Measurements from ENCODE around the gene KIDINS220.

The KIDINS220 gene

DNA sequence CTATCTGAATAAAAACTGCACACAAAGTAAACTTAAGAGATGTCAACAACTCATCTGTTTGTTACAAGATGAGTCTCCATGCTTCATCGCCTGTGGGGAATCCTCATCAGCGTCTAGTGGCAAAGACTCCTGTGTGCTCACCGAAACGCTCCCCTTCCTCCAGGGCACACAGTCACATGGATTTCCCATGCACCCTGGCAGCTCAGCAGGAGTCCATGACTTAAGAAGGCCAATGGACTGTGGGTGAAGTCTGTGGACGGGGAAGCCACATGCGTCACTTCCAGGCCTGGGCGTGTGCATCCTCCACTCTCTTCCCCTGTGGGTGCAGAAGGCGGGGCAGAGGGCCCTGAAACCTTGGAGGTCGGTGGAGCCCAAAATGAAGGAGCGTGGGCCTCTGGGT, 114.4 kb downstream of the KIDINS220 start:
- Histone ChIP-seq H3K9me3 (ENCODE audit: control insufficient read depth in 2 of 2, low read length in 2 of 2) (no peaks in the 10 kb centered on the region), H3K9ac (ENCODE audit: low read length in 2 of 2) (no peak overlapping the region), H3K36me3 (ENCODE audit: control insufficient read depth in 2 of 2, insufficient read depth in 2 of 2, low read length in 2 of 2) (peaks cover 6 to 7% of the 10 kb centered on the region in 2 donors), H3K27ac (ENCODE audit: low read length) (no peak overlapping the region), H3K27me3 (ENCODE audit: control insufficient read depth in 1 of 2, insufficient read depth in 2 of 2, low read length in 2 of 2) (no peaks in the 10 kb centered on the region), H3K4me3 (ENCODE audit: low read length in 2 of 2) (no peak overlapping the region), H3K4me1 (ENCODE audit: control insufficient read depth, insufficient read depth, low read length) (no peaks in the 10 kb centered on the region)

GRCh38 chr2:8721410-8721809, 116.0 kb downstream of the KIDINS220 start:
- Histone ChIP-seq H3K27ac (ENCODE audit: low read length) (no peak overlapping the region), H3K4me1 (ENCODE audit: control insufficient read depth, insufficient read depth, low read length) (no peaks in the 10 kb centered on the region), H3K9me3 (ENCODE audit: control insufficient read depth in 2 of 2, low read length in 2 of 2) (no peaks in the 10 kb centered on the region), H3K36me3 (ENCODE audit: control insufficient read depth in 2 of 2, insufficient read depth in 2 of 2, low read length in 2 of 2) (peaks cover 0 to 1% of the 10 kb centered on the region in 2 donors), H3K4me3 (ENCODE audit: low read length in 2 of 2) (no peak overlapping the region), H3K9ac (ENCODE audit: low read length in 2 of 2) (no peak overlapping the region), H3K27me3 (ENCODE audit: control insufficient read depth in 1 of 2, insufficient read depth in 2 of 2, low read length in 2 of 2) (no peaks in the 10 kb centered on the region)

DNA sequence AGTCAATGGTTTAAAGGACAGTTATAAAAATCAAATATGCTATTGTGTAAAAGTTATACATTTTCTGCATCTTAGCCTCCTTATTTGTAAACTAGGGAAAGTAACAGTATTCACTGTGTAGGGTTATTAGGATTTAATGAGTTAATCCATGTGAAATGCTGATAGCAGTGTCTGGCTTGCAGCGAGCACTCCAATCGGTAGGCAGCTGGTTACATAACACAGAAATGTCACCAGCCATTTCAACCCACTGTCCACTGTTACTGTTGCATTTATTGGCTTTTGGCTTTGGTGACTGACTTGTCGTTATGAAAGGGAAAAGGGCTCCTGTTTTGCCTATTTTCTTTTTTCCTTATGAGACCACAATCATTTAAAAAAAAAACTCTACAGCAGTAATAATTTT, 116.7 kb downstream of the KIDINS220 start:
- H3K9me3 ChIP-seq (ENCODE audit: control insufficient read depth in 2 of 2, low read length in 2 of 2): no peaks in the 10 kb centered on the region
- no peaks in the 10 kb centered on the region for H3K27me3 ChIP-seq (ENCODE audit: control insufficient read depth in 1 of 2, insufficient read depth in 2 of 2, low read length in 2 of 2)
- no peaks in the 10 kb centered on the region for H3K36me3 ChIP-seq (ENCODE audit: control insufficient read depth in 2 of 2, insufficient read depth in 2 of 2, low read length in 2 of 2)
- H3K4me3 ChIP-seq (ENCODE audit: low read length in 2 of 2): no peak overlapping the region
- H3K9ac ChIP-seq (ENCODE audit: low read length in 2 of 2): no peak overlapping the region
- H3K27ac ChIP-seq (ENCODE audit: low read length): no peak overlapping the region
- H3K4me1 ChIP-seq (ENCODE audit: control insufficient read depth, insufficient read depth, low read length): no peaks in the 10 kb centered on the region

DNA sequence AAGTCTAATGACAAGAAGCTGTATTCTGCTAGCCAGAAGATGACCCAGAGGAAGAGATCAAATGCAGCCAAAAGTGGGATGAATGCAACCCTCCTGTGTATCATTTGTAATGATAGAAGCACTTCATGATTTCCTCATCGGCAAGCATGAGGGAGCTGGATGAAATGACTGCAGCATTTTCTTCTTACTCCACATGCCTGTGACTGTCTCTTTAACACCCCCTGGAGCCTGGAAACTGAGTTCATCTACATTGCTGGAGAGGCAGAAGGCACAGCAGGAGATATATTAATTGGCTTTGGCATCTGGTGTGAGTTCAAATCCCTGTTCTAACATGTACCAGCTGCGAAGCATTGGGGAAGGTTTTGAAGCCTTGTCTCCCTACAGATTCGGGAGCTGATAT, 117.9 kb downstream of the KIDINS220 start:
- H3K27ac ChIP-seq (ENCODE audit: low read length): no peak overlapping the region
- no peaks in the 10 kb centered on the region for H3K9me3 ChIP-seq (ENCODE audit: control insufficient read depth in 2 of 2, low read length in 2 of 2)
- no peak overlapping the region for H3K9ac ChIP-seq (ENCODE audit: low read length in 2 of 2)
- H3K36me3 ChIP-seq (ENCODE audit: control insufficient read depth in 2 of 2, insufficient read depth in 2 of 2, low read length in 2 of 2): no peaks in the 10 kb centered on the region
- no peaks in the 10 kb centered on the region for H3K27me3 ChIP-seq (ENCODE audit: control insufficient read depth in 1 of 2, insufficient read depth in 2 of 2, low read length in 2 of 2)
- H3K4me3 ChIP-seq (ENCODE audit: low read length in 2 of 2): no peak overlapping the region
- H3K4me1 ChIP-seq (ENCODE audit: control insufficient read depth, insufficient read depth, low read length): no peaks in the 10 kb centered on the region

DNA sequence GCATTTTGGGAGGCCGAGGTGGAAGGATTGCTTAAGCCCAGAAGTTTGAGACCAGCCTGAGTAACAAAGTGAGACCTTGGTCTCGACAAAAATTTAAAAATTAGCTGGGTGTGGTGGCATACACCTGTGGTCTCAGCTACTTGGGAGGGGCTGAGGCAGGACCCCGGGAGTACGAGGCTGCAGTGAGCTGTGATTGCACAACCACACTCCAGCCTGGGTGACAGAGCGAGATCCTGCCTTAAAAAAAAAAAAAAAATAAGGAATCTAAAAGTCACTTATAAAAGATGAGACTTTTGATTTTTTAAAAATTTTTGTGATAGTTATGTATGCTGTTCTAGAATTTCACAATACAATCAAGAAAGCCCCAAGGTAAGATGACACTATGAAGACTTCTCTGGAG, 122.4 kb downstream of the KIDINS220 start:
- Histone ChIP-seq H3K4me3 (ENCODE audit: low read length in 2 of 2) (no peak overlapping the region), H3K9me3 (ENCODE audit: control insufficient read depth in 2 of 2, low read length in 2 of 2) (no peaks in the 10 kb centered on the region), H3K27ac (ENCODE audit: low read length) (no peak overlapping the region), H3K27me3 (ENCODE audit: control insufficient read depth in 1 of 2, insufficient read depth in 2 of 2, low read length in 2 of 2) (no peaks in the 10 kb centered on the region), H3K36me3 (ENCODE audit: control insufficient read depth in 2 of 2, insufficient read depth in 2 of 2, low read length in 2 of 2) (no peaks in the 10 kb centered on the region), H3K4me1 (ENCODE audit: control insufficient read depth, insufficient read depth, low read length) (no peaks in the 10 kb centered on the region), H3K9ac (ENCODE audit: low read length in 2 of 2) (no peak overlapping the region)

DNA sequence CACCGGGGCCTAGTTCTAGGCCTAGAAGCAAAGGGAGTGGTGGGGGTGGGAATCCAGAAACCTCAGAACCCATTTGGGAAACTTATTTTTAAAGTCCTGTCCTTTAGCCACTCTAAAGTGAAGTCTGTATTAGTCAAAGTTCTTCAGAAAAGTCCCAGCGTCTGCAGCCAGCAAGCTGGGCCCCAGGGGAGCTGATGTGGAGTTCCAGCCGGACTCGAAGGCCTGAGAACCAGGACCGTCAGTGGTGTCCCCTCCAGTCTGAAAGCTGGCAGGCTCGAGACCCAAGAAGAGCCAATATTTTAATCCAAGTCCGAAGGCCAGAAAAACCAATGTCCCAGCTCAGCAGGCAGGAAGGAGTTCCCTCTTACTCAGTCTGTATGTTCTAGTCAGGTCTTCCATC, 123.1 kb downstream of the KIDINS220 start:
- Histone ChIP-seq H3K27ac (ENCODE audit: low read length) (no peak overlapping the region), H3K27me3 (ENCODE audit: control insufficient read depth in 1 of 2, insufficient read depth in 2 of 2, low read length in 2 of 2) (peaks cover 0 to 5% of the 10 kb centered on the region in 2 donors), H3K4me1 (ENCODE audit: control insufficient read depth, insufficient read depth, low read length) (no peaks in the 10 kb centered on the region), H3K36me3 (ENCODE audit: control insufficient read depth in 2 of 2, insufficient read depth in 2 of 2, low read length in 2 of 2) (no peaks in the 10 kb centered on the region), H3K9me3 (ENCODE audit: control insufficient read depth in 2 of 2, low read length in 2 of 2) (no peaks in the 10 kb centered on the region), H3K4me3 (ENCODE audit: low read length in 2 of 2) (no peak overlapping the region), H3K9ac (ENCODE audit: low read length in 2 of 2) (no peak overlapping the region)

DNA sequence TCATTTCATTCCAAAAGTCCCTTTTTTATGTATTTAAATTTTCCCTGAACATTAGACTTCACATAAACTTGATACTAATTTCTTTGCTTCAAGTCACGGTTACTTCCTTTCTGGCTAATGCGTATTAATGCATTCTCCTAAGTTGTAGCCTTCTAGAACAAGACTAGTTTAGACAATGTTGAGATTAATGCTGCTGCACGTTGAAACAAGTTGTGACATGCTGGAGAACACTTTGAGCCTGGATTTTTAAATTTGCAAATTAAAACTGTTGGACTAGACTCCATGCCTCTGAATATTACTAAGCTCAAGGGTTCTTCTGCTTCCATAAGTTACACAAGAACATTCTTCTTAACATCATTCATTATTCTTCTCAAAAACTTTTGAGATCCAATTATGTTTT, 126.5 kb downstream of the KIDINS220 start:
- no peak overlapping the region for H3K9ac ChIP-seq (ENCODE audit: low read length in 2 of 2)
- no peak overlapping the region for H3K27ac ChIP-seq (ENCODE audit: low read length)
- no peak overlapping the region for H3K4me3 ChIP-seq (ENCODE audit: low read length in 2 of 2)
- H3K4me1 ChIP-seq (ENCODE audit: control insufficient read depth, insufficient read depth, low read length): no peaks in the 10 kb centered on the region
- H3K27me3 ChIP-seq (ENCODE audit: control insufficient read depth in 1 of 2, insufficient read depth in 2 of 2, low read length in 2 of 2): peaks cover 0 to 5% of the 10 kb centered on the region in 2 donors
- H3K9me3 ChIP-seq (ENCODE audit: control insufficient read depth in 2 of 2, low read length in 2 of 2): no peaks in the 10 kb centered on the region
- H3K36me3 ChIP-seq (ENCODE audit: control insufficient read depth in 2 of 2, insufficient read depth in 2 of 2, low read length in 2 of 2): no peaks in the 10 kb centered on the region

DNA sequence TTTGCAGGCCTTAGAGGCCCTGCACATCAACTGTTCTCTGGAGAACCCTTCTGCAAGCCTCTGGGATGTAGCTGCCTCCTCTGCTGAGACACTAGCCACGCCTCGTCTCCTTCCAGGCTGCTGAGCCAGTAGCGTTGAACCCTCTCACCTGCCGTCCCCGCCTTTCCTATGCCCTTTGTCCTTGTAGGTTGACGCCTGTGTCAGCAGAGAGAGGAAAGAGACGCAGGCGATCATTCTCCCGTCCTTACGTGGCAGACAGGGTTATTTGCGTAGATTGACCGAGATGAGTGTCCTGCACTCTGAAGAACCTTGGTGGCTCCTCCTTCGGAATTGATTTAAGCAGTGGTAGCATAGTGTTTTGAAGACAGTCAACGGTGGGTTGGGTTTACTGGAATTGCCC, 127.8 kb downstream of the KIDINS220 start:
- H3K4me1 ChIP-seq (ENCODE audit: control insufficient read depth, insufficient read depth, low read length): no peaks in the 10 kb centered on the region
- no peak overlapping the region for H3K27ac ChIP-seq (ENCODE audit: low read length)
- H3K36me3 ChIP-seq (ENCODE audit: control insufficient read depth in 2 of 2, insufficient read depth in 2 of 2, low read length in 2 of 2): no peaks in the 10 kb centered on the region
- no peak overlapping the region for H3K4me3 ChIP-seq (ENCODE audit: low read length in 2 of 2)
- no peak overlapping the region for H3K9ac ChIP-seq (ENCODE audit: low read length in 2 of 2)
- peaks cover 0 to 5% of the 10 kb centered on the region in 2 donors for H3K27me3 ChIP-seq (ENCODE audit: control insufficient read depth in 1 of 2, insufficient read depth in 2 of 2, low read length in 2 of 2)
- H3K9me3 ChIP-seq (ENCODE audit: control insufficient read depth in 2 of 2, low read length in 2 of 2): no peaks in the 10 kb centered on the region

DNA sequence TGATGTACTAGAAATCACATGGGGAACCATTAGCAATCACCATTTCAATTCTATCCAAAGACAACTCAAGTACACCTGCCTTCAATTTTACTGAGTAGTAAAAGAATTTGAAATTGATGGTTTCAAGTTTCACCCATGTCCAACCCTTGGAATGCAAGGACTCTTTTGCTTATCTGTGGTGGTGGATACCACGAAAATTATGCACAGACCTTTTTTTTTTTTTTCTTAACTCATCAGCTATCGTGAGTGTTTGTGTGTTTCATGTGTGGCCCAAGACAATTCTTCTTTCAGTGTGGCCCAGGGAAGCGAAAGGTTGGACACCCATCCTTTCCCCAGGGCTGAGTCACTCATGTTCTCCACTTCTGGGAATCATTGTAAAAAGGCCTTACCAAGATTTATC, 132.5 kb downstream of the KIDINS220 start:
- Histone ChIP-seq H3K4me1 (ENCODE audit: control insufficient read depth, insufficient read depth, low read length) (no peaks in the 10 kb centered on the region), H3K4me3 (ENCODE audit: low read length in 2 of 2) (no peak overlapping the region)

GRCh38 chr2:8701681-8702379, 135.6 kb downstream of the KIDINS220 start:
- no peaks in the 10 kb centered on the region for H3K27me3 ChIP-seq (ENCODE audit: control insufficient read depth in 1 of 2, insufficient read depth in 2 of 2, low read length in 2 of 2)
- no peak overlapping the region for H3K9ac ChIP-seq (ENCODE audit: low read length in 2 of 2)
- H3K27ac ChIP-seq (ENCODE audit: low read length): no peak overlapping the region
- H3K4me1 ChIP-seq (ENCODE audit: control insufficient read depth, insufficient read depth, low read length): no peaks in the 10 kb centered on the region
- no peaks in the 10 kb centered on the region for H3K36me3 ChIP-seq (ENCODE audit: control insufficient read depth in 2 of 2, insufficient read depth in 2 of 2, low read length in 2 of 2)
- H3K4me3 ChIP-seq (ENCODE audit: low read length in 2 of 2): no peak overlapping the region
- H3K9me3 ChIP-seq (ENCODE audit: control insufficient read depth in 2 of 2, low read length in 2 of 2): peaks cover 0 to 5% of the 10 kb centered on the region in 2 donors

More for the DNA sequence above, 132.5 kb downstream of the KIDINS220 start:
- H3K27ac ChIP-seq (ENCODE audit: low read length): no peak overlapping the region
- H3K27me3 ChIP-seq (ENCODE audit: control insufficient read depth in 1 of 2, insufficient read depth in 2 of 2, low read length in 2 of 2): peaks cover 0 to 5% of the 10 kb centered on the region in 2 donors
- H3K36me3 ChIP-seq (ENCODE audit: control insufficient read depth in 2 of 2, insufficient read depth in 2 of 2, low read length in 2 of 2): no peaks in the 10 kb centered on the region
- no peak overlapping the region for H3K9ac ChIP-seq (ENCODE audit: low read length in 2 of 2)
- no peaks in the 10 kb centered on the region for H3K9me3 ChIP-seq (ENCODE audit: control insufficient read depth in 2 of 2, low read length in 2 of 2)

DNA sequence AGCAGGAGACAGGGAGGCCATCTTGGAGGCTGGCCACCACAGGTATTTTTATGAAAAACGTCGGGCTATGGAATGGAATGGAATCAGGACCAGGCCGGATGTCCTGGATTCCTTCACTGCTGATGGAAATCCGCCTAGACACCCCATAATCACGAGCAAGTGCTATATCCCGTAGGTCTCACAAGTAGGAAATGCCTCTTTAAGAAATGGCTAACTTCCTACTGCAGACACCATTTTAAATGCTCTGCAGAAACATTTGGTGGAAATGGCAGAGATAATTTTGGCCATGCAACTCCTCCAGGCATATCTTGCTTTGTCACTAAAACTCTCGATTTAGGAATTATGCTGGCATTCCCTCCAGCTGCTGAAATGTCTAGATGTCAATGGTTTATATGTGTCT, 137.6 kb downstream of the KIDINS220 start:
- Histone ChIP-seq H3K4me3 (ENCODE audit: low read length in 2 of 2) (no peak overlapping the region), H3K9ac (ENCODE audit: low read length in 2 of 2) (no peak overlapping the region), H3K4me1 (ENCODE audit: control insufficient read depth, insufficient read depth, low read length) (no peaks in the 10 kb centered on the region), H3K27ac (ENCODE audit: low read length) (no peak overlapping the region), H3K9me3 (ENCODE audit: control insufficient read depth in 2 of 2, low read length in 2 of 2) (peaks cover 0 to 5% of the 10 kb centered on the region in 2 donors), H3K36me3 (ENCODE audit: control insufficient read depth in 2 of 2, insufficient read depth in 2 of 2, low read length in 2 of 2) (no peaks in the 10 kb centered on the region), H3K27me3 (ENCODE audit: control insufficient read depth in 1 of 2, insufficient read depth in 2 of 2, low read length in 2 of 2) (no peaks in the 10 kb centered on the region)
